H9 (cell line): ENCODE measurements around the gene DENND5B. TPM values are rescaled to one million over a fixed set of nuclear protein-coding genes. Genes with fewer than 3 reads are reported as not detected.

Experiments
- DNase-seq: peaks from one replicate; pipeline ENCODE4 v3.0.0-alpha.2; 2017
- H2AFZ ChIP-seq: one replicate; pipeline ENCODE4 v1.6.1; 2013; ENCODE audit warnings: mild to moderate bottlenecking, low read length, control low read depth, moderate library complexity
- H2AK5ac ChIP-seq: 2 replicates; pipeline ENCODE4 v1.6.1; 2013; ENCODE audit warnings: low read length, control low read depth, mixed read lengths; ENCODE audit not compliant: insufficient read length
- H2BK120ac ChIP-seq: one replicate; pipeline ENCODE4 v1.6.1; 2013; ENCODE audit warnings: low read depth, mild to moderate bottlenecking, low read length, control low read depth, inconsistent platforms; ENCODE audit not compliant: poor library complexity, severe bottlenecking
- H2BK12ac ChIP-seq: 2 replicates; pipeline ENCODE4 v1.6.1; 2013; ENCODE audit warnings: low read length, control low read depth, mixed read lengths, low read depth; ENCODE audit not compliant: insufficient read length
- H2BK15ac ChIP-seq: 2 replicates; pipeline ENCODE4 v1.6.1; 2013; ENCODE audit warnings: low read depth, low read length, control low read depth
- H2BK20ac ChIP-seq: one replicate; pipeline ENCODE4 v1.6.1; 2013; ENCODE audit warnings: low read depth, mild to moderate bottlenecking, low read length, control low read depth, inconsistent platforms; ENCODE audit not compliant: poor library complexity, severe bottlenecking
- H2BK5ac ChIP-seq: 2 replicates; pipeline ENCODE4 v1.6.1; 2013; ENCODE audit warnings: low read length, control low read depth, mixed read lengths; ENCODE audit not compliant: insufficient read length
- H3K14ac ChIP-seq: 2 replicates; pipeline ENCODE4 v1.6.1; 2013; ENCODE audit warnings: low read length, control low read depth; ENCODE audit not compliant: insufficient read depth
- H3K18ac ChIP-seq: 2 replicates; pipeline ENCODE4 v1.6.1; 2013; ENCODE audit warnings: low read depth, mild to moderate bottlenecking, mixed read lengths, low read length, control low read depth; ENCODE audit not compliant: insufficient read length
- H3K23ac ChIP-seq: 2 replicates; pipeline ENCODE4 v1.6.1; 2013; ENCODE audit warnings: low read length, control low read depth, mixed read lengths, low read depth; ENCODE audit not compliant: insufficient read length
- H3K23me2 ChIP-seq: 2 replicates; pipeline ENCODE4 v1.6.1; 2013; ENCODE audit warnings: low read depth, mild to moderate bottlenecking, mixed read lengths, low read length, control low read depth; ENCODE audit not compliant: insufficient read length, poor library complexity, severe bottlenecking
- H3K27ac ChIP-seq: 2 replicates; pipeline ENCODE4 v1.5.1; 2013; ENCODE audit warnings: low read length, control low read depth, mixed read lengths, low read depth; ENCODE audit not compliant: insufficient read length
- H3K27me3 ChIP-seq: 2 replicates; pipeline ENCODE4 v1.6.1; 2013; ENCODE audit warnings: low read length, control low read depth, inconsistent platforms; ENCODE audit not compliant: insufficient read depth
- H3K4ac ChIP-seq: 2 replicates; pipeline ENCODE4 v1.6.1; 2013; ENCODE audit warnings: low read depth, mild to moderate bottlenecking, control low read depth, inconsistent platforms, low read length, moderate library complexity
- H3K4me1 ChIP-seq: 2 replicates; pipeline ENCODE4 v1.6.1; 2013; ENCODE audit warnings: low read length, control low read depth, inconsistent platforms; ENCODE audit not compliant: insufficient read depth
- H3K4me2 ChIP-seq: 2 replicates; pipeline ENCODE4 v1.6.1; 2013; ENCODE audit warnings: low read length, control low read depth, mixed read lengths; ENCODE audit not compliant: insufficient read length, insufficient read depth
- H3K56ac ChIP-seq: 2 replicates; pipeline ENCODE4 v1.6.1; 2013; ENCODE audit warnings: low read depth, mild to moderate bottlenecking, mixed read lengths, low read length, control low read depth; ENCODE audit not compliant: insufficient read length
- H3K79me1 ChIP-seq: 2 replicates; pipeline ENCODE4 v1.6.1; 2013; ENCODE audit warnings: low read depth, mild to moderate bottlenecking, moderate library complexity, low read length, control low read depth, inconsistent platforms; ENCODE audit not compliant: insufficient read depth, poor library complexity, severe bottlenecking
- H3K79me2 ChIP-seq: 2 replicates; pipeline ENCODE4 v1.6.1; 2013; ENCODE audit warnings: low read length, control low read depth, inconsistent platforms; ENCODE audit not compliant: insufficient read depth
- H3K9ac ChIP-seq: 2 replicates; pipeline ENCODE4 v1.6.1; 2013; ENCODE audit warnings: low read length, control low read depth, mixed read lengths; ENCODE audit not compliant: insufficient read length; ENCODE audit errors: extremely low read depth
- H3K9me3 ChIP-seq: one replicate; pipeline ENCODE4 v1.6.1; 2013; ENCODE audit warnings: low read depth, low read length, inconsistent platforms; ENCODE audit not compliant: control insufficient read depth
- H3T11ph ChIP-seq: one replicate; pipeline ENCODE4 v1.6.1; 2013; ENCODE audit warnings: mild to moderate bottlenecking, low read length, control low read depth, inconsistent platforms
- H4K20me1 ChIP-seq: one replicate; pipeline ENCODE4 v1.6.1; 2013; ENCODE audit not compliant: control insufficient read depth, insufficient read length, insufficient read depth
- H4K5ac ChIP-seq: 2 replicates; pipeline ENCODE4 v1.6.1; 2013; ENCODE audit warnings: low read depth, mild to moderate bottlenecking, mixed read lengths, low read length, control low read depth; ENCODE audit not compliant: insufficient read length
- H4K8ac ChIP-seq: replicated peaks from 2 replicates; pipeline ENCODE4 v1.6.1; 2013; ENCODE audit warnings: low read length, control low read depth, mixed read lengths, low read depth; ENCODE audit not compliant: insufficient read length
- H4K91ac ChIP-seq: 2 replicates; pipeline ENCODE4 v1.6.1; 2013; ENCODE audit warnings: low read depth, mild to moderate bottlenecking, moderate library complexity, mixed read lengths, low read length, control low read depth; ENCODE audit not compliant: insufficient read length
- H3K27ac Mint-ChIP-seq, 3 experiments: 2 replicates in 2 of 3; 3 replicates in 1 of 3; pipeline ENCODE4 v1.8.0; 2020 to 2021; ENCODE audit warnings: mixed read lengths in 3 of 3, mild to moderate bottlenecking in 1 of 3, moderate library complexity in 1 of 3
- H3K27me3 Mint-ChIP-seq: 2 replicates; pipeline ENCODE4 v1.8.0; 2021; ENCODE audit warnings: low read depth, mild to moderate bottlenecking, moderate library complexity, mixed read lengths
- H3K36me3 Mint-ChIP-seq, 3 experiments: 2 replicates in 2 of 3; 3 replicates in 1 of 3; pipeline ENCODE4 v1.8.0; 2020 to 2021; ENCODE audit warnings: low read depth in 3 of 3, mixed read lengths in 3 of 3; ENCODE audit not compliant: insufficient read depth in 1 of 3
- H3K4me1 Mint-ChIP-seq, 2 experiments: 2 replicates each; pipeline ENCODE4 v1.8.0; 2020; ENCODE audit warnings: mixed read lengths in 2 of 2
- H3K4me3 Mint-ChIP-seq, 2 experiments: 2 replicates in 1 of 2; 3 replicates in 1 of 2; pipeline ENCODE4 v1.8.0; 2020 to 2021; ENCODE audit warnings: mild to moderate bottlenecking in 2 of 2, mixed read lengths in 2 of 2, moderate library complexity in 1 of 2
- H3K9me3 Mint-ChIP-seq, 2 experiments: 2 replicates in 1 of 2; 3 replicates in 1 of 2; pipeline ENCODE4 v1.8.0; 2020; ENCODE audit warnings: mild to moderate bottlenecking in 2 of 2, mixed read lengths in 2 of 2, moderate library complexity in 1 of 2
- CTCF ChIP-seq: fragments of 200-600 bp; sonication (generic); conservative IDR thresholded peaks from 3 replicates; pipeline ENCODE4 v1.8.0; 2021; ENCODE audit warnings: antibody characterized with exemption, mild to moderate bottlenecking
- WGBS: extraction: QIAGEN DNeasy Blood & Tissue Kit; methylation state at CpG from one replicate; pipeline ENCODE4 v1.1.7; 2013; ENCODE audit warnings: missing lambda C conversion rate, low lambda C conversion rate, mixed read lengths; ENCODE audit not compliant: insufficient read length; ENCODE audit errors: extremely low coverage; 5-methylcytosine and 5-hydroxymethylcytosine counted together
- total RNA-seq: library from RNA; stranded (reverse); gene quantifications from 2 replicates; pipeline ENCODE4 v1.2.1, GENCODE V29; 2021

Gene DENND5B
- total RNA-seq, 1 experiment from 2014 or later: 13.4 TPM

GRCh38 chr12:31525496-31526157 lies 65.3 kb downstream of the DENND5B start:
- peaks cover 11% of the 10 kb centered on the region; the same call in 1 of the 2 replicates for H3K4me1 ChIP-seq
- no peak overlapping the region for H3K4me2 ChIP-seq

More at GRCh38 chr12:31525496-31526157, 65.3 kb downstream of the DENND5B start:
- Histone ChIP-seq H3K18ac (no peak overlapping the region), H2AFZ (no peak overlapping the region), H3K23ac (no peak overlapping the region), H3K56ac (no peak overlapping the region), H3K23me2 (no peaks in the 10 kb centered on the region), H3K27me3 (no peaks in the 10 kb centered on the region), H4K8ac (no peak overlapping the region), H4K5ac (no peak overlapping the region), H2BK15ac (no peak overlapping the region), H3K27ac (no peak overlapping the region), H3T11ph (no peak overlapping the region), H3K79me1 (no peaks in the 10 kb centered on the region), H3K79me2 (no peaks in the 10 kb centered on the region), H2BK120ac (no peak overlapping the region), H2BK12ac (no peak overlapping the region), H4K20me1 (no peaks in the 10 kb centered on the region), H2BK20ac (no peak overlapping the region), H3K14ac (no peak overlapping the region), H4K91ac (no peak overlapping the region), H2BK5ac (no peak overlapping the region), H3K9ac (no peak overlapping the region), H3K4ac (no peak overlapping the region), H2AK5ac (no peak overlapping the region), H3K9me3 (no peaks in the 10 kb centered on the region)
- Mint-ChIP-seq H3K4me3 (no peak overlapping the region), H3K4me1 (peaks cover 49 to 50% of the 10 kb centered on the region in 2 experiments), H3K9me3 (no peaks in the 10 kb centered on the region), H3K27ac (no peak overlapping the region; a peak in 1 of 7 replicates), H3K27me3 (no peaks in the 10 kb centered on the region), H3K36me3 (no peaks in the 10 kb centered on the region; a peak in 1 of 7 replicates)
- WGBS: no CpG with 5 or more reads among the region's 3 CpGs
- no peak for TF ChIP-seq CTCF
- no peak for DNase-seq
